SU-DHL-6 (cell line): ENCODE results near the gene GAS2L2.

Source experiments
- H2AFZ ChIP-seq: fragments of 200-600 bp; sonication (generic); 2 replicates; pipeline ENCODE4 v1.6.1; 2014; ENCODE audit warnings: low read depth, mild to moderate bottlenecking, moderate library complexity, mixed read lengths, antibody characterized with exemption, low read length; ENCODE audit not compliant: severe bottlenecking
- H3F3A ChIP-seq: fragments of 200-600 bp; shearing (Covaris generic); 2 replicates; pipeline ENCODE4 v1.6.0; 2016; ENCODE audit warnings: antibody characterized with exemption, mild to moderate bottlenecking; ENCODE audit not compliant: insufficient read depth
- H3K27ac ChIP-seq: fragments of 200-600 bp; sonication (generic); 2 replicates; pipeline ENCODE4 v1.5.1; 2016; ENCODE audit warnings: low read depth, mild to moderate bottlenecking, low read length, moderate library complexity, mixed read lengths
- H3K27me3 ChIP-seq: fragments of 200-600 bp; sonication (generic), shearing (Covaris generic); 2 replicates; pipeline ENCODE4 v1.6.0; 2014; ENCODE audit warnings: mild to moderate bottlenecking, low read length
- H3K36me3 ChIP-seq: fragments of 200-600 bp; sonication (generic); 2 replicates; pipeline ENCODE4 v1.6.1; 2014; ENCODE audit warnings: mild to moderate bottlenecking, low read length, mixed read lengths
- H3K4me2 ChIP-seq: fragments of 300-600, 200-600 bp; shearing (Covaris generic), sonication (generic); 2 replicates; pipeline ENCODE4 v1.6.0; 2014; ENCODE audit warnings: low read length, low read depth, mild to moderate bottlenecking; ENCODE audit not compliant: poor library complexity, severe bottlenecking
- H3K4me3 ChIP-seq: fragments of 200-600 bp; sonication (generic); 2 replicates; pipeline ENCODE4 v1.5.1; 2014; ENCODE audit warnings: antibody characterized with exemption, low read length, mild to moderate bottlenecking, mixed read lengths; ENCODE audit not compliant: insufficient read depth, poor library complexity, severe bottlenecking
- H3K79me2 ChIP-seq: fragments of 200-600 bp; sonication (generic); 2 replicates; pipeline ENCODE4 v1.6.1; 2014; ENCODE audit warnings: mild to moderate bottlenecking, low read length, moderate library complexity; ENCODE audit not compliant: insufficient read depth
- H3K9ac ChIP-seq: fragments of 200-600 bp; sonication (generic); 2 replicates; pipeline ENCODE4 v1.7.0; 2014; ENCODE audit warnings: mild to moderate bottlenecking, low read length
- H3K9me2 ChIP-seq: fragments of 200-600 bp; sonication (generic); replicated peaks from 2 replicates; pipeline ENCODE4 v1.6.1; 2014; ENCODE audit warnings: low read length; ENCODE audit not compliant: insufficient read depth
- H3K9me3 ChIP-seq: fragments of 200-600 bp; sonication (generic); 2 replicates; pipeline ENCODE4 v1.6.1; 2014; ENCODE audit warnings: low read length, mixed read lengths; ENCODE audit not compliant: insufficient read depth
- H4K20me1 ChIP-seq: fragments of 200-600 bp; sonication (generic); 2 replicates; pipeline ENCODE4 v1.6.1; 2014; ENCODE audit warnings: low read depth, mild to moderate bottlenecking, antibody characterized with exemption, low read length, moderate library complexity, mixed read lengths
- EZH2phosphoT487 ChIP-seq: fragments of 200-600 bp; sonication (generic), shearing (Covaris generic); conservative IDR thresholded peaks from 2 replicates; pipeline ENCODE4 v1.6.1; 2018; ENCODE audit warnings: mild to moderate bottlenecking, antibody characterized with exemption, low read length, moderate library complexity, mixed read lengths
- TF ChIP-seq, protein P1 (sequence below): fragments of 200-600 bp; sonication (generic); IDR thresholded peaks from one replicate; pipeline ENCODE4 v1.5.1; 2017; ENCODE audit warnings: antibody characterized with exemption, mild to moderate bottlenecking, low read length, moderate library complexity; ENCODE audit not compliant: insufficient read depth, poor library complexity, severe bottlenecking

GAS2L2 gene

DNA sequence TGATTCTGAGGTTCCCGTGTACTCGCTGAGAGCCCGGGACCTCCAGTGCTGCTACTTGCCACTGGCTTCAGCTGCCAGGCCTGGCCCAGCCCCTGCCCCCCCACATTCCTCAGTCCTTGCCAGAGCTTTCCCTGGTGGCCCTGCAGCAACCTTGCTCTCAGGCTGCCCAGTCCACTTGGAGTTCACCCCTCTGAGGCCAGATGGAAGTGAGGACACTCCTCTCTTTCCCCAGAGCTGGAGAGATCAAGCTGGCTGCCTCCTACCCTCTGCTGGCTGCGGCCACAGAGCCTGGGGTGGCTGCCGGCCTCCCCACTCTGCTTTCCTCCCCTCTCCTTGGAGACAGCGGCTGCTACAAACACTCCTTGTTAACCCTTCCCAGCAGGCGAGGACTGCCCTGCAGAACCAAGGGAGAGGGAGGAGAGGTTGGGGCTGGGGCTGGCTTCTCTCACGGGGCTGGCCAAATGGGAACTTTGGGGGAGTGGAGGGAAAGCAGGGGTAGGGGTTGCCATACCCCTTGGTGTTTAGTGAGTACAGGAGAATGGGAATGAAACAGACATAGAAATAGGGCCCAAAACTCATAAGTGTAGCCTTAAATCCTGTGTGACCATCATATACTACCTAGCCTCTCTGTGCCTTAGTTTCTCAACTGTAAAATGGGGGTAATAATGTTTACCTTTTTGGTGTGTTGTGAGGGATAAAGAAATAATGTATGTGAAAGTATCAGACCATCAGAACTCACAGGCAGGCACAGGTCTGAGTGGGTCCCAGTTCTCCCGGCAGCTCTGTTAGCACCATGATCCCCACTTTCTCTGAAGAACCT, at the start of gene GAS2L2:
Gene GAS2L2, minus strand, starts transcription at position 295 of the 820 bp plus-strand sequence. CDS start 389 bp downstream, outside the sequence.
- no peaks in the 10 kb centered on the region for H3K9me2 ChIP-seq
- H3K36me3 ChIP-seq = no peaks in the 10 kb centered on the region
- H2AFZ ChIP-seq = no peak within 1 kb of the TSS
- H3F3A ChIP-seq = no peaks in the 10 kb centered on the region
- no peaks in the 10 kb centered on the region for H4K20me1 ChIP-seq
- no peaks in the 10 kb centered on the region for H3K27me3 ChIP-seq
- no peaks in the 10 kb centered on the region for H3K79me2 ChIP-seq
- H3K4me3 ChIP-seq = no peak within 1 kb of the TSS
- no peaks in the 10 kb centered on the region for H3K9me3 ChIP-seq
- H3K9ac ChIP-seq = no peak within 1 kb of the TSS
- H3K27ac ChIP-seq = no peak within 1 kb of the TSS
- H3K4me2 ChIP-seq = no peak within 1 kb of the TSS
- no peak for TF ChIP-seq EZH2phosphoT487
- TF ChIP-seq, protein P1, sequence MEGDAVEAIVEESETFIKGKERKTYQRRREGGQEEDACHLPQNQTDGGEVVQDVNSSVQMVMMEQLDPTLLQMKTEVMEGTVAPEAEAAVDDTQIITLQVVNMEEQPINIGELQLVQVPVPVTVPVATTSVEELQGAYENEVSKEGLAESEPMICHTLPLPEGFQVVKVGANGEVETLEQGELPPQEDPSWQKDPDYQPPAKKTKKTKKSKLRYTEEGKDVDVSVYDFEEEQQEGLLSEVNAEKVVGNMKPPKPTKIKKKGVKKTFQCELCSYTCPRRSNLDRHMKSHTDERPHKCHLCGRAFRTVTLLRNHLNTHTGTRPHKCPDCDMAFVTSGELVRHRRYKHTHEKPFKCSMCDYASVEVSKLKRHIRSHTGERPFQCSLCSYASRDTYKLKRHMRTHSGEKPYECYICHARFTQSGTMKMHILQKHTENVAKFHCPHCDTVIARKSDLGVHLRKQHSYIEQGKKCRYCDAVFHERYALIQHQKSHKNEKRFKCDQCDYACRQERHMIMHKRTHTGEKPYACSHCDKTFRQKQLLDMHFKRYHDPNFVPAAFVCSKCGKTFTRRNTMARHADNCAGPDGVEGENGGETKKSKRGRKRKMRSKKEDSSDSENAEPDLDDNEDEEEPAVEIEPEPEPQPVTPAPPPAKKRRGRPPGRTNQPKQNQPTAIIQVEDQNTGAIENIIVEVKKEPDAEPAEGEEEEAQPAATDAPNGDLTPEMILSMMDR = no peak

DNA sequence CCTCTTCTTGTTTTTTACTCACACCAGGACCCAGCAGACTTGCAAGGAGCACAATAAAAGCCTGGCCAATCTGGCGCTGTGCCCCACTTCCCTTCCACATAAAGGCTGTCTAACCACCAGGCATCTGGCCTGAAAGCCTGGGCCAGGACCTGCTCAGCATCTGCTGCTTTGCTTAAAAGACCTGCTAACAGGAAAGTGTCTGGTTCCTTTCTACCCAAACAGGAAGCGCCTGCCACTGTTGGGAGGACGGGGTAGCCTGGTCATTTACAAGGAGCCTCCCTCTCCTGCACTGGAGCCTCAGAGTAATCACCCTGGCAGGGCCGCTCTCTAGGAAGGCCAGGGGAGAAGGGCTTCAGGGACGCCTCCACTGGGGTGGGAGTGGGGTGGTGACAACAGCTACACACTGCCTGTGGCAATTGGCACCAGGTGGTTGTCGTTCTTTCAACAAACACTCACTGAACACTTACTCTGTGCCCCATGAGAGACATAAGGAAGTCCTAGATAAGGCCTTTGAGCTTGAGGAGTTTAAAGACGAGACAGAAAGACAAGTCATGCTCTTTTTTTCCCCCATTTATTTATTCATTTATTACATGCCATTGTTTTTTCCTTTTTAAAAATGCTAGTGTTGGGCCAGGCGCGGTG, 48.7 kb upstream of the GAS2L2 start:
- H3K9me2 ChIP-seq = no peaks in the 10 kb centered on the region
- H3K27me3 ChIP-seq = no peaks in the 10 kb centered on the region
- H3K9ac ChIP-seq = no peak overlapping the region
- H2AFZ ChIP-seq = no peak overlapping the region
- H3K9me3 ChIP-seq = no peaks in the 10 kb centered on the region
- H3F3A ChIP-seq = no peaks in the 10 kb centered on the region
- H3K27ac ChIP-seq = no peak overlapping the region
- H4K20me1 ChIP-seq = no peaks in the 10 kb centered on the region
- TF ChIP-seq, protein P1 = no peak
- TF ChIP-seq EZH2phosphoT487 = no peak
- H3K79me2 ChIP-seq = no peaks in the 10 kb centered on the region
- H3K4me3 ChIP-seq = no peak overlapping the region
- no peak overlapping the region for H3K4me2 ChIP-seq
- no peaks in the 10 kb centered on the region for H3K36me3 ChIP-seq

DNA sequence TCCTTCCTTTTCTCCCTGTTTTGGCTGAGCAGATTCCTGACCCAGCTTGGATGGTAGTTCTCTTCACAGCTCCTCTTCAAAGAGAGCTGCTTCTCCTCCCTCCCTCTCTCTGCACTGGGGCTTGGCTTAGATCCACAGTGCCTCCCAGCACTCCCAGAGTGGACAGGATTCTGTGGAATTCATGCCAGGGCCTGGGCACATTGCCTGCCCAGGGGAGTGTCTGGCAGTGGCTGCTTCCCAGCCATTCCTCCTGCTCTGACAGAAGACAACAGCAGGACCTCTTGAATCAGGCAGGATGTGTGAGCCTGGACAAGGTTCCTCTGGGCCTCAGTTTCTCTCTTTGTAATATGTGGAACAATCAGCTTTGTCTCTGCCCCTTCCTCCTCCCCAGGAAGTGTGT, 46.9 kb upstream of the GAS2L2 start:
- H3K27ac ChIP-seq = no peak overlapping the region
- H3K4me2 ChIP-seq = no peak overlapping the region
- no peaks in the 10 kb centered on the region for H3K36me3 ChIP-seq
- no peak overlapping the region for H3K4me3 ChIP-seq
- no peaks in the 10 kb centered on the region for H3K9me3 ChIP-seq
- no peaks in the 10 kb centered on the region for H3K27me3 ChIP-seq
- H4K20me1 ChIP-seq = no peaks in the 10 kb centered on the region
- no peaks in the 10 kb centered on the region for H3K79me2 ChIP-seq
- H3K9me2 ChIP-seq = no peaks in the 10 kb centered on the region
- no peaks in the 10 kb centered on the region for H3F3A ChIP-seq
- no peak overlapping the region for H2AFZ ChIP-seq
- no peak for TF ChIP-seq EZH2phosphoT487
- TF ChIP-seq, protein P1 = no peak
- no peak overlapping the region for H3K9ac ChIP-seq
